ENCODE measurements around the gene PRKAR1A.

PRKAR1A gene

GRCh38 chr17:68544111-68544915 lies 32.1 kb downstream of the PRKAR1A start:
- DNase-seq, result no peak

- DNase-seq, result no peak
Observed at GRCh38 chr17:68556551-68556950, 44.3 kb downstream of the PRKAR1A start.

GRCh38 chr17:68559316-68559715 lies 47.1 kb downstream of the PRKAR1A start:
- no peak for DNase-seq

DNA sequence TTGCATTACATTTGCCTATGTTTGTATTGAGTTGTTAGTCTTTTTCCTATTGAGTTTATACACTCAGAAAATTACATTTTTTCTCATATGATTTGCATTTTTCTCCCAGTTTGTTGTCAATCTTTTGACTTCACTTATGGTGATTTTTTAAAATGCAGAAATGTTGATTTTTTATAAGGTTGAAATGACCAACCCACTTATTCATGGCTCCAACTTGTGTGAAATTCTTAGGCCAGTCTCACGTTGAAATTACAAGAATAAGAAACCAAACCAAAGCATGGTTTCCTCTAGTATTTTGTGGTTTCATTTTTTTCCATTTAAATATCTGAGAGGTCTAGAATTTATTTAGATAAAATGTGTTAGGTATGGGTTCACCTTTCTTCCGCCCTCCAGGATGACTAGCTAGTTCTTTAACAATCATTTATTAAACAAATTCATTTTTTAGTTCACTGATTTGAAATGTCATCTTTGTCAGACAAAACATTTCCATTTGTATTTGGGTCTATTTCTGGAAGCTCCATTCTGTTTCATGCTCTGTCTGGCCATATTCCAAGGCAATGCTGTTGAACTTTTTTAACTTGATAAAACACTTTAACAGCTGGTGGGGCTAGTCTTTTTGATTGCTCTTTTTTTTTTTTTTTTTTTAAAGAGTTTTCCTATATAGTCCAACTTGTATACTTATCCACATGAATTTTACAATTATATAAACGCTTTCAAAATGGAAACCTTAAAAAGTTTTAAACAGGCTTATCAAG lies 48.9 kb downstream of the PRKAR1A start:
- DNase-seq, result no peak

DNA sequence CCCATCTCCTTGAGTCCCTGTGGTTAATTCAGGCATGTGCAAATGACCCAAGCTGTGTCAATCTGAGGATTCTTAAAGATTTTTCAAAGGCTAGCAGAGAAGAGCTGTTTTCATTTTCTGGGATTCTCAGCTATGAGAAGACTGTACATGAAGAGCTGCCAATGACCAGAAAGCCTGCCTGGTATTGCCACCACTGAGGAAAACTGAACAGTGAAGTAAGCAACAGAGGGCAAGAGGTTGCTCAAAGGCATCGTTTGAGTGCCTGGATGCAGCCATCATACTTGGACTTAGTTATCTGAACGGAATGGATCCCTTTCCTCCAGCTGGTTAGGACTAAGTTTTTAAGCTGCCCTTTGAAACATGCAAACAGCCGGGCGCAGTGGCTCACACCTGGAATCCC lies 50.5 kb downstream of the PRKAR1A start:
- no peak for DNase-seq

GRCh38 chr17:68564415-68565111 lies 52.3 kb downstream of the PRKAR1A start:
- DNase-seq, result no peak

- no peak for DNase-seq
Observed at GRCh38 chr17:68565661-68566441, 53.6 kb downstream of the PRKAR1A start.

GRCh38 chr17:68566442-68566738 lies 54.2 kb downstream of the PRKAR1A start:
- DNase-seq, result no peak

GRCh38 chr17:68567035-68567434 lies 54.8 kb downstream of the PRKAR1A start:
- no peak for DNase-seq

GRCh38 chr17:68567581-68567980 lies 55.4 kb downstream of the PRKAR1A start:
- no peak for DNase-seq

- no peak for DNase-seq
Observed at GRCh38 chr17:68568581-68568980, 56.4 kb downstream of the PRKAR1A start.

DNA sequence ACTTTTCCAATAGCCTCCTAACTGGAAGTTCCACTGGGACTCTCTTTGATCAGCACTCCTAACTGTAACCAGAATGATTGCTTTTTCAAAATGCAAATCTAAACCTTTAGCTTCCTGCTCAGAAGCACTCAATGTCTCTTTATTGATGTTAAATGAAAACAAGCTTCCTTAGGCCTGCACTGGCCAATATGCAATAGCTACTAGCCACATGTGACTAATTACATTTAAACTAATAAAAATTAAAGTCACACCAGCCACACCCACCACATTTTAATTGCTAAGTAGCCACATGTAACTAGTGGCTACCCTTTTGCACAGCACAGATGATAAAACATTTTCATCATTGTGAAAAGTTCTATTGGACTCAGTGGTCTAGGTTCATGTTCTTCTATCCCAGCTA lies 57.1 kb downstream of the PRKAR1A start:
- DNase-seq, result no peak

DNA sequence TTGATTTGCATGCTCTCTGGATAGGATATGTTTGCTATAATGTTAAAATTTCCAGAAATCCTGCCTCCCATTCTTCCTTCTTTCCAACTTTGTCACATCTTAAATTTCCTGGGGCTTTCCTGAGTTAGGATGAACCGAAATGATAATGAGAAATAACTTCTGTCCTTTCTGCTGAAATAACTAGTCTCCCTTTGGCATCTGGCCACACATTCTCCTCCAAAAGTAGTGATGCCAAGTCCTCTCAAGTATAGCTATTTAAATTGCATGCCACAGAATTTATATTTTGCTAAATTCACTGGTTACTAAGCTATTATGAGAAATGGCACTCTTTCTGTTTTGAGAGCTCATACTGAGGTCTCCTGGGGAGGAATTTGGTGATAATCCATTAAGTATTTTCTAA lies 58.3 kb downstream of the PRKAR1A start:
- DNase-seq, result no peak

GRCh38 chr17:68572138-68572842 lies 60.1 kb downstream of the PRKAR1A start:
- DNase-seq, result no peak

DNA sequence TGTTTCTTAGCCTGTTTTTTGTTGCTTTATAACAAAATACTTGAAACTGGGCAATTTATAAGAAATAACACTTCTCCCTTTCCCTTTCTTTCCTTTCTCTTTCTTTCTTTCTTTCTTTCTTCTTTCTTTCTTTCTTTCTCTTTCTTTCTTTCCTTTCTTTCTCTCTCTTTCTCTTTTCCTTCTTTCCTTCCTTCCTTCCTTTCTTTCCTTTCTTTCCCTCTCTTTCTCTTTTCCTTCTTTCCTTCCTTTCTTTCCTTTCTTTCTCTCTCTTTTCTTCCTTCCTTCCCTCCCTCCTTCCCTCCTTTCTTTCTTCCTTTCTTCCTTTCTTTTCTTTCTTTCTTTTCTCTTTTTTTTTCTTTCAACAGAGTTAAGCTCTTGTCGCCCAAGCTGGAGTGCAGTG lies 61.1 kb downstream of the PRKAR1A start:
- no peak for DNase-seq

GRCh38 chr17:68576137-68576536 lies 63.9 kb downstream of the PRKAR1A start:
- no peak for DNase-seq

DNA sequence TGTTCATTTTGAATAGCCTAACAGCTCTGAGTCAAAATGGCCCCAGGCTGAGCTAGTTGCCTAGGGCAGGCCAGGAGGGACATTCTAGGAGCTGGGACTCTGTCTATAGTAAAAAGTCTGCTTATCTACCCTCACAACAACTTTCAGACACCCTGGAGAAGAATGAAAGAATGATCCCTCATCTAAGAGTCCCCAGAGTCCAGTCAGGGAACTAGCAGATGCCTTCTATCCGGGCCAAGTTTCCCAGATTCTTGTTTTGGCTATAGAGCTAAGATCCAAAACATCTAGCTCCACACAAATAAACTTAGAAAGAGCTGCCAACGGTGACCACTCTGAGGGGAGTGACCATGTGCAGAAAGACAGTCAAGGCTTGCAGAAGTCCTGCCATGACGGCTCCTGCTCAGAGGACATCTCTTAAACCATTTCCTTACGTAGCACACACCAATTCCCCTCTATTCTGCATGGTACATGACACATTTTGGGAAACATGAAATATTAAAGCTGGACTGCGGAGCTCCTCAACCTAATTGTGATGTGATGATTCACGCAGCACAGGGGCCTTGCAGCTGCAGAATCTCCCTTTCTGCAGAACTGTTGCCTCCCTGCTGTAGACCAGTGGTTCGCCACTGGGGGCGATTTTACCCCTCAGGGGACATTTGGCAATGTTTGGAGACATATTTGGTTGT lies 64.7 kb downstream of the PRKAR1A start:
- DNase-seq, result no peak

DNA sequence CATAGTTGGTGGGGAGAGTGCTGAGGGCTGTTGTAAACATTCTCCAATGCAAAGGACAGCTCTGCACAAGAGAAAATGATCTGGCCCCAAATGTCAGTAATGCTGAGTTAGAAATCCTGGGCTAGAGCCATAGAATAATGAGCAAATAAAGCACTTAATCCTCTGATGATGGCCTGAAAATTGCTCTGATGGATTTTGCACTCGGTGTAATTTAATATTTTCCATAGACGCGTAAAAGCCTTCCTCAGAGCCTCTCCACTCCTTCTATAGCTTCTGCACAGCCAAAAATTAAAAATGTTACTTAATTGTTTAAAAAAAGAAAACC lies 65.2 kb downstream of the PRKAR1A start:
- no peak for DNase-seq

GRCh38 chr17:68578236-68578635 lies 66.0 kb downstream of the PRKAR1A start:
- DNase-seq, result no peak

DNA sequence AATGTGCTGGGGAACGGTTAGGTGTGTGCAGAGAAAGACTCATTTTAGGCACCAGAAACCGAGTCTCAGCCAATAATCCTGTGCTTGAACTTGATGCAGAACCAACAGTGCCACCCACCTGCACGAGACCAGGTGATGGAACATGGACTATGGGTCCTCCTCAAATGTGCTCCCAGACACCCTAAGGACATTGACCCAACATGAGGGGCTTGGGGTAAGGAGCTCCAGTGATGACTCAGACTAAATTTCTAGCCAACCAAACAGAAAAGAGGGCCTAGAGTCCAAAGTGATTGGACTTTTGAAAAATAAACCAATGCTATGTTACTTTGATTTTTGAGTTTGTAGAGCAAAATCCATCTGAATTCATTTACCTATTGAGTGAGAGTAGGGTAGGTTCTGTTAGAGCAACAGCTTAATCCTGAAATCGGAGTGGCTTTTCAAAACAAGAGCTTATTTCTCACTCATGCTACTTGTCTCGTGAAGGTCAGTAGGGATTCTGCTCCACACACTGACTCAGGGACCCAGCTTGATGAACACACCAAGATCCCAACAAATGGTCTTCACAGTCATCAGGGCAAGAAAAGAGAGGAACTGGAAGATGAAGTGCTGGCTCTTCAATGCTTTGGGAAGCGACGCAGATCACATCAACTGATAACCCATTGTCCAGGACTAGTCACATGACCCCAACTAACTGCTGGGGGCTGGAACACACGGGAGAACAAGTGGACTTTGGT lies 67.1 kb downstream of the PRKAR1A start:
- no peak for DNase-seq

DNA sequence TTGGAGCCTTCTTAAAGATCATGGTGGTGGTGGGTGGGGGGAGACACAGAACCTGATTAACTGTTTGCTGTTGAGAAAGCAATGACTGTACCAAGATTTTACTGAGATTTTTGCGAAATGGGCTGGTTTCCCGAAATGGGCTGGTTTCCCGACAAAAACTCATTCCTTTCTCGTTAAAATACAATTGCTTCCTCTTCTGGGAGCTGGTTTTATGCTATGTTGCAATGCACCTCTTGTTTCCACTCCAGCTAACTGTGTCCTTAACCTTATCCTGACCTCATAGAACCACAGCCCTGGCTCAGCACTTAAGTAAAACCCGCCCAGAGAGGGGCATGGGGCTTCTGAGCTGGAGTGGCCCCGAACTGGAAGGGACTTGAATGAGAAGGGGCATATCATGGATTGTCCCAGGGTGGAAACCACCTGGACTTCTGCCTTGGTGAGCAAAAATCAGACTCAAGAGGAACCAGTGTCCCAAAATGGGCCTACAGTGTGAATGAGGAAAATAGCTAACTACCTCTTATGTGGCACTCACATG lies 68.1 kb downstream of the PRKAR1A start:
- DNase-seq, result peak; percentile 30

Data from OCI-M1 (cell line).